Measurements from ENCODE around the gene HELZ.

- TF ChIP-seq POLR2A (IDR thresholded peaks at IDR 0.05) (no peak), CTCF (IDR thresholded peaks at IDR 0.05) (no peak)
Measured at GRCh38 chr17:67203818-67204217, 41.2 kb downstream of the HELZ start.

Data from ovary (tissue), 3 donors.